IgD-negative memory B cell (primary cell): ENCODE data around the gene EIF2S3. TPM values are rescaled to one million over a fixed set of nuclear protein-coding genes. Genes with fewer than 3 reads are reported as not detected.
"Not testable (repeated sequence)": the region's sequence is repeated elsewhere in the genome, so short reads cannot be mapped to it uniquely, and the experiment has no call there.

Source experiments
- H3K27ac Mint-ChIP-seq, 3 donors: one replicate each; pipeline ENCODE4 v1.8.0; 2020 to 2022; ENCODE audit warnings: mild to moderate bottlenecking in 3 of 3, mixed read lengths in 3 of 3, moderate library complexity in 1 of 3
- H3K27me3 Mint-ChIP-seq: one replicate; pipeline ENCODE4 v1.8.0; 2021; ENCODE audit warnings: mixed read lengths
- H3K36me3 Mint-ChIP-seq: one replicate; pipeline ENCODE4 v1.8.0; 2020; ENCODE audit warnings: mild to moderate bottlenecking, mixed read lengths
- H3K4me1 Mint-ChIP-seq, 3 donors: one replicate each; pipeline ENCODE4 v1.8.0; 2020 to 2022; ENCODE audit warnings: mixed read lengths in 3 of 3, mild to moderate bottlenecking in 1 of 3
- H3K4me3 Mint-ChIP-seq, 4 donors: one replicate each; pipeline ENCODE4 v1.8.0; 2020 to 2022; ENCODE audit warnings: mild to moderate bottlenecking in 4 of 4, mixed read lengths in 4 of 4, moderate library complexity in 3 of 4
- H3K9me3 Mint-ChIP-seq, 3 donors: one replicate each; pipeline ENCODE4 v1.8.0; 2020 to 2021; ENCODE audit warnings: mixed read lengths in 3 of 3, mild to moderate bottlenecking in 1 of 3
- polyA plus RNA-seq: library from polyadenylated mRNA; unstranded; fragments of 300-500 nt; fragmentation: Illumina TruSeq; gene quantifications from one replicate; pipeline ENCODE4 v1.2.3, GENCODE V29; 2021

The EIF2S3 gene
- polyA plus RNA-seq, 1 donor from 2014 or later: 128 TPM

- H3K4me1 Mint-ChIP-seq: peaks cover 8 to 9% (median 9%) of the 10 kb centered on the region in 3 donors
- H3K4me3 Mint-ChIP-seq: peak overlapping the region; percentile 86 to 92 (median 90)
- H3K36me3 Mint-ChIP-seq: peaks cover 3% of the 10 kb centered on the region
- peak overlapping the region; percentile 53 to 92 (median 90) for H3K27ac Mint-ChIP-seq
- no peaks in the 10 kb centered on the region for H3K9me3 Mint-ChIP-seq
- peaks cover 2% of the 10 kb centered on the region for H3K27me3 Mint-ChIP-seq
Measured at GRCh38 chrX:24026432-24026831, 28.3 kb upstream of the EIF2S3 start.

GRCh38 chrX:24027086-24027485 lies 27.7 kb upstream of the EIF2S3 start, which contains the start of gene KLHL15:
Gene KLHL15, minus strand, starts transcription at chrX:24027186. Its CDS starts 20,493 bp downstream, at chrX:24006693.
- no peaks in the 10 kb centered on the region for H3K9me3 Mint-ChIP-seq
- H3K27me3 Mint-ChIP-seq: no peaks in the 10 kb centered on the region
- H3K4me1 Mint-ChIP-seq: peaks cover 5 to 7% (median 6%) of the 10 kb centered on the region in 3 donors
- peak within 1 kb of the TSS; percentile 86 to 92 (median 90) for H3K4me3 Mint-ChIP-seq
- peaks cover 3% of the 10 kb centered on the region for H3K36me3 Mint-ChIP-seq
- peak within 1 kb of the TSS; percentile 53 to 92 (median 90) for H3K27ac Mint-ChIP-seq

- Mint-ChIP-seq H3K36me3 (peaks cover 5% of the 10 kb centered on the region), H3K4me1 (peaks cover 4 to 6% (median 5%) of the 10 kb centered on the region in 3 donors), H3K4me3 (no peak overlapping the region), H3K27ac (peak overlapping the region in 1 of 3 donors; percentile 7), H3K9me3 (no peaks in the 10 kb centered on the region), H3K27me3 (peaks cover 6% of the 10 kb centered on the region)
Measured at GRCh38 chrX:24027985-24028384, 26.8 kb upstream of the EIF2S3 start.

GRCh38 chrX:24030597-24030996 lies 24.2 kb upstream of the EIF2S3 start:
- H3K36me3 Mint-ChIP-seq: peaks cover 5% of the 10 kb centered on the region
- no peak overlapping the region for H3K27ac Mint-ChIP-seq
- no peak overlapping the region for H3K4me3 Mint-ChIP-seq
- peaks cover 6% of the 10 kb centered on the region for H3K27me3 Mint-ChIP-seq
- no peaks in the 10 kb centered on the region for H3K9me3 Mint-ChIP-seq
- H3K4me1 Mint-ChIP-seq: peaks cover 0 to 2% (median 0%) of the 10 kb centered on the region in 3 donors

- H3K4me1 Mint-ChIP-seq: no peaks in the 10 kb centered on the region
- H3K9me3 Mint-ChIP-seq: no peaks in the 10 kb centered on the region
- H3K27me3 Mint-ChIP-seq: peaks cover 6% of the 10 kb centered on the region
- no peak overlapping the region for H3K27ac Mint-ChIP-seq
- H3K36me3 Mint-ChIP-seq: peaks cover 4% of the 10 kb centered on the region
- H3K4me3 Mint-ChIP-seq: no peak overlapping the region
Measured at GRCh38 chrX:24034485-24034884, 20.3 kb upstream of the EIF2S3 start.

GRCh38 chrX:24037729-24038128 lies 17.0 kb upstream of the EIF2S3 start:
- Mint-ChIP-seq H3K27ac (no peak overlapping the region), H3K4me3 (no peak overlapping the region), H3K9me3 (no peaks in the 10 kb centered on the region), H3K36me3 (peaks cover 1% of the 10 kb centered on the region), H3K27me3 (peaks cover 4% of the 10 kb centered on the region), H3K4me1 (peaks cover 0 to 1% (median 0%) of the 10 kb centered on the region in 3 donors)

- not testable (repeated sequence) for H3K4me3 Mint-ChIP-seq, H3K9me3 Mint-ChIP-seq, H3K27ac Mint-ChIP-seq, H3K4me1 Mint-ChIP-seq, H3K36me3 Mint-ChIP-seq, H3K27me3 Mint-ChIP-seq
Measured at GRCh38 chrX:24046060-24046459, 8.7 kb upstream of the EIF2S3 start.

- H3K27me3 Mint-ChIP-seq, H3K36me3 Mint-ChIP-seq, H3K4me1 Mint-ChIP-seq, H3K4me3 Mint-ChIP-seq, H3K27ac Mint-ChIP-seq, H3K9me3 Mint-ChIP-seq: not testable (repeated sequence)
Measured at GRCh38 chrX:24049643-24050042, 5.1 kb upstream of the EIF2S3 start.

GRCh38 chrX:24050522-24051318 lies 4.0 kb upstream of the EIF2S3 start:
- H3K4me3 Mint-ChIP-seq: peak overlapping the region in 2 of 4 donors; percentile 21 to 48
- not testable (repeated sequence) for H3K27me3 Mint-ChIP-seq, H3K9me3 Mint-ChIP-seq, H3K36me3 Mint-ChIP-seq, H3K4me1 Mint-ChIP-seq
- H3K27ac Mint-ChIP-seq: peak overlapping the region in 1 of 3 donors; percentile 20

GRCh38 chrX:24055043-24055356 lies 244 bp downstream of the EIF2S3 start:
- no peaks in the 10 kb centered on the region for H3K27me3 Mint-ChIP-seq
- peaks cover 3% of the 10 kb centered on the region for H3K36me3 Mint-ChIP-seq
- peaks cover 0 to 11% (median 7%) of the 10 kb centered on the region in 3 donors for H3K4me1 Mint-ChIP-seq
- H3K9me3 Mint-ChIP-seq: no peaks in the 10 kb centered on the region
- H3K27ac Mint-ChIP-seq: no peak overlapping the region
- peak overlapping the region in 1 of 4 donors; percentile 98 for H3K4me3 Mint-ChIP-seq

- Mint-ChIP-seq H3K4me3 (no peak overlapping the region), H3K36me3 (peaks cover 8% of the 10 kb centered on the region), H3K27ac (peak overlapping the region in 1 of 3 donors; percentile 67), H3K27me3 (no peaks in the 10 kb centered on the region), H3K4me1 (peaks cover 0 to 2% (median 0%) of the 10 kb centered on the region in 3 donors), H3K9me3 (no peaks in the 10 kb centered on the region)
Measured at GRCh38 chrX:24063488-24063887, 8.7 kb downstream of the EIF2S3 start.

GRCh38 chrX:24069877-24070276 lies 15.1 kb downstream of the EIF2S3 start:
- Mint-ChIP-seq H3K27ac (peak overlapping the region in 1 of 3 donors; percentile 9), H3K9me3 (no peaks in the 10 kb centered on the region), H3K4me1 (no peaks in the 10 kb centered on the region), H3K27me3 (no peaks in the 10 kb centered on the region), H3K4me3 (no peak overlapping the region), H3K36me3 (peaks cover 7% of the 10 kb centered on the region)

GRCh38 chrX:24079411-24079810 lies 24.7 kb downstream of the EIF2S3 start:
- H3K36me3 Mint-ChIP-seq: peaks cover 16% of the 10 kb centered on the region
- peaks cover 0 to 10% (median 2%) of the 10 kb centered on the region in 3 donors for H3K4me1 Mint-ChIP-seq
- H3K27ac Mint-ChIP-seq: peak overlapping the region in 1 of 3 donors; percentile 41
- H3K9me3 Mint-ChIP-seq: no peaks in the 10 kb centered on the region
- H3K27me3 Mint-ChIP-seq: no peaks in the 10 kb centered on the region
- no peak overlapping the region for H3K4me3 Mint-ChIP-seq

- peaks cover 12% of the 10 kb centered on the region for H3K36me3 Mint-ChIP-seq
- H3K27ac Mint-ChIP-seq, H3K4me1 Mint-ChIP-seq, H3K9me3 Mint-ChIP-seq, H3K27me3 Mint-ChIP-seq: not testable (repeated sequence)
- peak overlapping the region in 1 of 4 donors; percentile 22 for H3K4me3 Mint-ChIP-seq
Measured at GRCh38 chrX:24080245-24080644, 25.5 kb downstream of the EIF2S3 start.

GRCh38 chrX:24080704-24081103 lies 25.9 kb downstream of the EIF2S3 start:
- H3K27me3 Mint-ChIP-seq: no peaks in the 10 kb centered on the region
- H3K4me1 Mint-ChIP-seq: peaks cover 0 to 10% (median 4%) of the 10 kb centered on the region in 3 donors
- H3K9me3 Mint-ChIP-seq: no peaks in the 10 kb centered on the region
- H3K36me3 Mint-ChIP-seq: peaks cover 12% of the 10 kb centered on the region
- no peak overlapping the region for H3K4me3 Mint-ChIP-seq
- H3K27ac Mint-ChIP-seq: peak overlapping the region in 1 of 3 donors; percentile 73

- H3K27me3 Mint-ChIP-seq: no peaks in the 10 kb centered on the region
- H3K4me1 Mint-ChIP-seq: peaks cover 0 to 10% (median 4%) of the 10 kb centered on the region in 3 donors
- peaks cover 8% of the 10 kb centered on the region for H3K36me3 Mint-ChIP-seq
- H3K4me3 Mint-ChIP-seq: no peak overlapping the region
- H3K27ac Mint-ChIP-seq: no peak overlapping the region
- no peaks in the 10 kb centered on the region for H3K9me3 Mint-ChIP-seq
Measured at GRCh38 chrX:24081661-24082154, 27.0 kb downstream of the EIF2S3 start.
